Stomach (tissue), 4 donors: ENCODE data around the gene GTF2H3.

Experiments used
- POLR2A ChIP-seq, 4 donors: fragments of 450-650 bp; IDR thresholded peaks; one replicate each; pipeline ENCODE4 v1.6.1; 2016; ENCODE audit warnings: antibody characterized with exemption in 4 of 4, control low read depth in 2 of 4, mild to moderate bottlenecking in 1 of 4, moderate library complexity in 1 of 4
- TF ChIP-seq, protein P1 (sequence below), 7 experiments: fragments of 450-650 bp in 4 of 7; fragments of 200-600 bp in 3 of 7; sonication (generic) in 3 of 7; IDR thresholded peaks; one replicate each; pipeline ENCODE4 v1.5.1; 2016 to 2019; ENCODE audit warnings: antibody characterized with exemption in 7 of 7, control low read depth in 2 of 7, mild to moderate bottlenecking in 1 of 7

- TF ChIP-seq, protein P1, sequence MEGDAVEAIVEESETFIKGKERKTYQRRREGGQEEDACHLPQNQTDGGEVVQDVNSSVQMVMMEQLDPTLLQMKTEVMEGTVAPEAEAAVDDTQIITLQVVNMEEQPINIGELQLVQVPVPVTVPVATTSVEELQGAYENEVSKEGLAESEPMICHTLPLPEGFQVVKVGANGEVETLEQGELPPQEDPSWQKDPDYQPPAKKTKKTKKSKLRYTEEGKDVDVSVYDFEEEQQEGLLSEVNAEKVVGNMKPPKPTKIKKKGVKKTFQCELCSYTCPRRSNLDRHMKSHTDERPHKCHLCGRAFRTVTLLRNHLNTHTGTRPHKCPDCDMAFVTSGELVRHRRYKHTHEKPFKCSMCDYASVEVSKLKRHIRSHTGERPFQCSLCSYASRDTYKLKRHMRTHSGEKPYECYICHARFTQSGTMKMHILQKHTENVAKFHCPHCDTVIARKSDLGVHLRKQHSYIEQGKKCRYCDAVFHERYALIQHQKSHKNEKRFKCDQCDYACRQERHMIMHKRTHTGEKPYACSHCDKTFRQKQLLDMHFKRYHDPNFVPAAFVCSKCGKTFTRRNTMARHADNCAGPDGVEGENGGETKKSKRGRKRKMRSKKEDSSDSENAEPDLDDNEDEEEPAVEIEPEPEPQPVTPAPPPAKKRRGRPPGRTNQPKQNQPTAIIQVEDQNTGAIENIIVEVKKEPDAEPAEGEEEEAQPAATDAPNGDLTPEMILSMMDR (IDR thresholded peaks at IDR 0.05) = no peak
- no peak for TF ChIP-seq POLR2A (IDR thresholded peaks at IDR 0.05)
Measured at GRCh38 chr12:123686636-123687190, 53.1 kb downstream of the GTF2H3 start.
